ENCODE results near the gene RPL37.
"Not testable (repeated sequence)": the region's sequence is repeated elsewhere in the genome, so short reads cannot be mapped to it uniquely, and the experiment has no call there.

RPL37 gene

DNA sequence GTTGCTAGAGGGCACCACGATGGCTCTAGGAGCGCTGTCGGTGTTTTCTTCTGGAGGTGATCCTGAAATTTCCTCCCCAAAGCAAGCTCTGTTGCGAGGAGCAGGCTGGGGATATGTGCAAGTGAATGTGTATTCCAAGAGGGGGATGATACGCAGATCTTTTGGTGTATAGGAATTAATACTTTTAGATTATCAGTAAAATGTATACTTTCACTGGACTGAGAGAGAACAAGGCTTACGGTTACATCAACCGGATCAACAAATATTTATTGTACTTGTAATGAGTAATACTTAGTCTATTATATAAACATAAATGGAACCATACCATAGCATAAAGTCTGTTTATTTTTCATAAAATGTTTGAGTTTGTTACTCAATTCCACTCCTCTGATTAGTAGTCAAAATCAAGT, 36.2 kb downstream of the RPL37 start:
- peak overlapping the region; percentile 100 for H3K27ac ChIP-seq
- TF ChIP-seq, protein P1, sequence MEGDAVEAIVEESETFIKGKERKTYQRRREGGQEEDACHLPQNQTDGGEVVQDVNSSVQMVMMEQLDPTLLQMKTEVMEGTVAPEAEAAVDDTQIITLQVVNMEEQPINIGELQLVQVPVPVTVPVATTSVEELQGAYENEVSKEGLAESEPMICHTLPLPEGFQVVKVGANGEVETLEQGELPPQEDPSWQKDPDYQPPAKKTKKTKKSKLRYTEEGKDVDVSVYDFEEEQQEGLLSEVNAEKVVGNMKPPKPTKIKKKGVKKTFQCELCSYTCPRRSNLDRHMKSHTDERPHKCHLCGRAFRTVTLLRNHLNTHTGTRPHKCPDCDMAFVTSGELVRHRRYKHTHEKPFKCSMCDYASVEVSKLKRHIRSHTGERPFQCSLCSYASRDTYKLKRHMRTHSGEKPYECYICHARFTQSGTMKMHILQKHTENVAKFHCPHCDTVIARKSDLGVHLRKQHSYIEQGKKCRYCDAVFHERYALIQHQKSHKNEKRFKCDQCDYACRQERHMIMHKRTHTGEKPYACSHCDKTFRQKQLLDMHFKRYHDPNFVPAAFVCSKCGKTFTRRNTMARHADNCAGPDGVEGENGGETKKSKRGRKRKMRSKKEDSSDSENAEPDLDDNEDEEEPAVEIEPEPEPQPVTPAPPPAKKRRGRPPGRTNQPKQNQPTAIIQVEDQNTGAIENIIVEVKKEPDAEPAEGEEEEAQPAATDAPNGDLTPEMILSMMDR (IDR thresholded peaks at IDR 0.05) = no peak
- no peak for TF ChIP-seq ZFX (IDR thresholded peaks at IDR 0.05; ENCODE audit: borderline replicate concordance)

DNA sequence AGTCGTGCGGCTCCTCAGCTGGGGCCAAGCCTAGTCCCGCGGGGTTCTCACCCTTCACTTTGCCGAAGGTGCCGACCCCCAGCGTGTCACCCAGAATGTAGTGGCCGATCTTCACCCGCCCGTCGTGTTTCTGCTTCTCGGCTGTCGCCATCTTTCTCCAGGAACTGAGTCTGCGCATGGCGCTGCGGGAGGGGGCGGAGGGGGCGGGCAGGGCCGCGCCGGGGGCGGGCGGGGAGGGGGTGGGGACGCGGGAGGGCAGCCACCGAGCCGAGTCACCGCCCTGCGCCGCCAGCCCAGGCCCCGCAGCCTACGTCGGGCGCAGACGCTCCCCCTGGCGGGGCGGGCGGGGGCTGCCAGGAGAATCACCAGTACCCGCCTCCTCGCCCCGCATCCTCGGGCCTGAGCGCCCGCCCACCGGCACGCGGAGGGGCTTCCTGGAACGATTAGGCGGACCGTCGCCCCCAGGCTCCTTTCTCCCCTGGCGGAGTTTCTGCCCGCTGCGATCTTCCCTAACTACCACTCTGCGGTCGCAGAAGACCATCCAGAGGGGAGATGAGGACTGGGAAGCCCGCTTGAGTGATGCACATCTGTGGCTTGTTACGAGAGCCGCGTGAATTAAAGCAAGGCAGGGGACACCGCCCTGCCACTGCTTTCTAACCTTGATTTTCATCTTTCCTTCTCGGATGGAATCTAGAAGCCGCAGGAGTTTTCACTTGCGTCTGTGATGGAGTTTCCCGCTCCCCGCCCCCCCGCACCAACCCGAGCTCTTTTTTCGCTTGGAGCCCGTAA, 36.8 kb downstream of the RPL37 start, which contains the start of gene PRKAA1:
PRKAA1 (minus strand) TSS at position 363 of the 789 bp plus-strand sequence; CDS start at position 178, 185 bp downstream.
- no peak for TF ChIP-seq ZFX (IDR thresholded peaks at IDR 0.05; ENCODE audit: borderline replicate concordance)
- TF ChIP-seq, protein P1 (IDR thresholded peaks at IDR 0.05) = peak; percentile 77
- H3K27ac ChIP-seq = peak within 1 kb of the TSS; percentile 100

DNA sequence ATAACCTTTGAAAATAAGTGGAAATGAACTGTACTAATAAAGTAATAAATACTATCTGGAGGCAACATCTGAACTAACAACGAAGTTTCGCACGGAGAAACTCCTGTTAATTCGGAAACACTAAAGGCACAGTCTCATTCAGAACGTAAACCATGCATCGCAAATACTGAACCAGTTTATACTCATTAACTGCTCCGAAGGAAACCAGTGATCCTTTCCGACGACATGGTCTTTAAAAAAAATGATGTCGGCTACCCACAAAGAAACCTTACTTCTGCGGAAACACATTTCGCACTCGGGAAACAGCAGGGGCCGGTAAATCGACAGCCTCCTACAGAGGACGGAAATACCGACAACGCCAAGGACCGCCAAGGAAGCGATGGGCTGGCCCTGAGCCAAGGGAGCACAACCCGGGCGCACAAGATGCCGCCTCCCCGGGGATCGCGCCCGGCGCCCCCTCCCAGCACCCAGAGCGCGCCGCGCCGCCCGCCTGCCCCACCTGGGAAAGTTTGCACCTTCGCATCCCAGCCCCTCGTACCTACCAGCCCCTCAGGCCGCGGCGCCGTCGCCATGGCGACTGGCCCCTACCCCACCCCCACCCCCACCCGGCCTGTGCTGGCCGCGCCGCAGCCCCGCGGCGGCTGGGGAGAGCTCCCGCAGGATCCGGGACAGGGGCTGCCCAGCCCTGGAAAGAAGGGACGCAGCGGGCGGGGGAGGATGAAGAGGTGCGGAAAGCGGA, 37.6 kb downstream of the RPL37 start:
- peak overlapping the region; percentile 100 for H3K27ac ChIP-seq

DNA sequence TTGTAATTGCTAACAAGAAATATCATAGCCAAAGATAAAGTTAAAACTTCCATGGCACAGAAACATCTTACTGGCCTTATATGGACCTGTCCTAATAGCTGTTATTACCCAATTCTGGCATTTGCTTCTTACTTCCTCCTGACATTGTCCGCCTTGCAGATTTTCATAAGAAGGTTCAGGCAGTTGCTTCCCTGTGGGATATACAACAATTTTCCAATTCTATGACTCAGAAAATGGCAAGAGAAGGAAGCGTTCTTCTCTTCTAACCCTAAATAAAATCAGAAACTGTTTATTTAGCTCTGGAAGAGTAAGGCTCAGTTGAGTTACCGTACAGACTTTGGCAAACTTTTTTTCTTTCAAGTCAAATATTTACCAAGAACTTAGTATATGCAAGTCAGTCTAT, 38.5 kb downstream of the RPL37 start:
- TF ChIP-seq, protein P1 (IDR thresholded peaks at IDR 0.05) = no peak
- no peak for TF ChIP-seq ZFX (IDR thresholded peaks at IDR 0.05; ENCODE audit: borderline replicate concordance)
- H3K27ac ChIP-seq = peak overlapping the region; percentile 100

More for the DNA sequence above, 37.6 kb downstream of the RPL37 start:
- TF ChIP-seq ZFX (IDR thresholded peaks at IDR 0.05; ENCODE audit: borderline replicate concordance) = no peak

DNA sequence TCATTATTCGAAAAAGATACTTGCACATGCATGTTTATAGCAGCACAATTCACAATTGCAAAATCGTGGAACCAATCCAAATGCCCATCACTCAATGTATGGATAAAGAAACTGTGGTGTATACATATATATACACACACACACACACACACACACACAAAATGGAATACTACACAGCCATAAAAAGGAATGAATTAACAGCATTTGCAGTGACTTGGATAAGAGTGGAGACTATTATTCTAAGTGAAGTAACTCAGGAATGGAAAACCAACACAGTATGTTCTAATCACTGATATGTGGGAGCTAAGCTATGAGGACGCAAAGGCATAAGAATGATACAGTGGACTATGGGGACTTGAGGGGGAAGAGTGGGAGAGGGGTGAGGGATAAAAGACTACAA, 40.1 kb downstream of the RPL37 start:
- peak overlapping the region; percentile 100; the same call in 1 of the 2 replicates for H3K27ac ChIP-seq

DNA sequence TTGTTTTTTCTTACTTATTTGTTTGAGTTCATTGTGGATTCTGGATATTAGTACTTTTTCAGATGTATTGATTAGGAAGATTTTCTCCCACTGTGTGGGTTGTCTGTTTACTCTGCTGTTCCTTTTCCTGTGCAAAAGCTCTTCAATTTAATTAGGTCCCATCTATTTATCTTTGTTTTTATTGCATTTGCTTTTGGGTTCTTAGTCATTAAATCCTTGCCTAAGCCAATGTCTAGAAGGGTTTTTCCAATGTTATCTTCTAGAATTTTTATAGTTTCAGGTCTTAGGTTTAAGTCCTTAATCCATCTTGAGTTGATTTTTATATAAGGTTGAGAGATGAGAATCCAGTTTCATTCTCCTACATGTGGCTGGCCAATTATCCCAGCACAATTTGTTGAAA, 40.7 kb downstream of the RPL37 start:
- H3K27ac ChIP-seq = not testable (repeated sequence)

DNA sequence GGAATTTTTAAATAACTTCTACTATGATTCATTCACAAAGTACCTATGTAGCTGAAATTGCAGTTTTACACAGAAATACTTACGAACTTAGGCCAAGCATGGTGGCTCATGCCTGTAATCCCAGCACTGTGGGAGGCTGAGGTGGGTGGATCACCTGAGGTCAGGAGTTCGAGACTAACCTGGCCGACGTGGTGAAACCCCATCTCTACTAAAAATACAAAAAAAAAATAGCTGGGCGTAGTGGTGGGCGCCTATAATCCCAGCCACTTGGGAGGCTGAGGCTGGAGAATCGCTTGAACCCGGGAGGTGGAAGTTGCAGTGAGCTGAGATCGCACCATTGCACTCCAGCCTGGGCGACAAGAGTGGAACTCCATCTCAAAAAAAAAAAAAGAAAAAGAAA, 42.3 kb downstream of the RPL37 start:
- peak overlapping the region; percentile 43; the same call in 1 of the 2 replicates for H3K27ac ChIP-seq

DNA sequence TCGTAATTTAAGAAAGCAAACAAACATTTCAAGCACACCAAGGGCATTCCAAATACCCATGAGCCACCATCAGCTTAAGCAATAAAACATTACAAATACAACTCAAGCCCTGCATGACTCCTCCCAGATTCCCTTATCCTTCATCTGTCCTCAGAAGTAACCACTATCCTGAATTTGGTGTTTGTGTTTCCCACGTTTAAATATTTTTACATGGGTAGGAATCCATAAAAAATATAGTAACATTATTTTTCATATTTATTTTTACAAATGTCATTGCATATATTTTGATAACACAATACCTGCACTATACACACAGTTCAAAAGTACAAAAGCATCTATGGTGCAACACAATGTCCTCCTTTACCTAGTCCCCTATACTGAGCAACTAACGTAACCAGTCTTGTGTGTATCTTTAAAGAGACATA, 43.3 kb downstream of the RPL37 start:
- TF ChIP-seq, protein P1 (IDR thresholded peaks at IDR 0.05) = no peak
- no peak for TF ChIP-seq ZFX (IDR thresholded peaks at IDR 0.05; ENCODE audit: borderline replicate concordance)
- peak overlapping the region; percentile 43 for H3K27ac ChIP-seq

DNA sequence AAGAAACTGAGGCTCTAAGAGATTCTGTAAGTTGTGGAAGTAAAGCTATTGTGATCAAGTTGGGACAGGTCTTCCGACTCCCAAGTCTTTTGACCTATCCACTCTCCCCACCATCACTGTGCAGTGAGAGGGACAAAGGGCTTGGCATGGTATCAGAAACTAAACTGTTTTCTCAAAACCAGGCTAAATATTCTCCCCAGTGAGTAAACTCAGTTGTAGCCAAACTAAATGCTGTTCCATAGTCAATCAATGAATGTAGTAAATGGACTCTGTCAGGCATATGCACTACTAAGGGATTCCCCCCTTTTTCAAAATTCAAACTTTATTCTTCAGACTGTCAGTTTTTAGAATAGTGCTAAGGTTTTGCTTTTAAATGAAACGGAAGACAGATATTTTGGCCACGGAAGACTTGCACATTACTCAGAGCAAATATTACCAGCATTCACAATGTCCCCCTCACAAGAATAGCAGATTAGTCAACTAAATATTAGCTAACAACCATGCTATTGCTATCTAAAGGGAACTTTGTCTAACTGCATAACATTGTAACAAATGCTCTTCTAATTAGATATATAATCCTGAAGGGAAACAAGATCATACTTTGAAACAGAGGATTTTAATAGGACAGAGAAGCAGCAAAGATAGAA, 44.0 kb downstream of the RPL37 start:
- H3K27ac ChIP-seq = peak overlapping the region; percentile 43

DNA sequence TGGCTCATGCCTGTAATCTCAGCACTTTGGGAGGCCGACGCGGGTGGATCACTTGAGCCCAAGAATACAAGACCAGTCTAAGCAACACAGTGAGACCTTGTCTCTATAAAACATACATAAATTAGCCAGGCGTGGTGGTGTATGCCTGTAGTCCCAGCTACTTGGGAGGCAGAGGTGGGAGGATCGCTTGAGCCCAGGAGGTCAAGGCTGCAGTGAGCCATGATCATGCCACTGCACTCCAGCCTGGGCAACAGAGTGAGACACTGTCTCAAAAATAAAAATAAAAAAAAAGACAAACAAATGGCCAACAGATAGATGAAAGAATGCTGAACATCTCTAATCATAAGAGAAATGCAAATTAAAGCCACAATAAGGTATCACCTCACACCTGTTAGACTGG, 46.1 kb downstream of the RPL37 start:
- not testable (repeated sequence) for H3K27ac ChIP-seq

More for the DNA sequence above, 44.0 kb downstream of the RPL37 start:
- TF ChIP-seq, protein P1 (IDR thresholded peaks at IDR 0.05) = no peak
- no peak for TF ChIP-seq ZFX (IDR thresholded peaks at IDR 0.05; ENCODE audit: borderline replicate concordance)
